Breast epithelium (tissue), 3 donors: ENCODE results near the gene OR10T2.

Experiments used
- CTCF ChIP-seq, 3 donors: fragments of 450-650 bp; IDR thresholded peaks; one replicate each; pipeline ENCODE4 v1.5.1; 2016 to 2017; ENCODE audit warnings: antibody characterized with exemption in 3 of 3, mild to moderate bottlenecking in 3 of 3, moderate library complexity in 3 of 3
- POLR2A ChIP-seq: fragments of 450-650 bp; IDR thresholded peaks from one replicate; pipeline ENCODE4 v1.6.1; 2016; ENCODE audit warnings: antibody characterized with exemption, mild to moderate bottlenecking, moderate library complexity

DNA sequence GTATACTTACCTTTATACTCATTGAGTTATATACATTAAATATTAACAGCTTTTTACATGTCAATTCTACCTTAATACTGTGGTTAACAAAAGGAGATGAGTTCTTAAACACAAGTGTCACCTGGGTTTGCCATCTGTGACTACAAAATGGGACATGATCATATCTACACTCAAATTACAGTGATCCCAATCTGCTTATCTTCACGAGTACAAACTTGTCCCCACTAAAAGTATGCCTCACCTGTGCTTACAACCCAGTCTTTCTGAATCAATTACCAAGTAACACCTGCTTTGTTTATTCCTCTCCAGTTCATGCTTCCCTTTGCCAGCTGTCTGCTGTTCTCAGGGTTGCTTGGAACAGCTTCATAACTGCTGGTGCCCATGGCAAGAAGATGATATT lies 36.8 kb downstream of the OR10T2 start:
- no peak for TF ChIP-seq CTCF (IDR thresholded peaks at IDR 0.05)
- no peak for TF ChIP-seq POLR2A
